Loucy (cell line): ENCODE data around the gene ZNF43.

Experiments used
- CTCF ChIP-seq: fragments of 200-600 bp; sonication (generic); conservative IDR thresholded peaks from 2 replicates; pipeline ENCODE4 v1.5.1; 2014; ENCODE audit warnings: mild to moderate bottlenecking, antibody characterized with exemption, low read length
- EZH2phosphoT487 ChIP-seq: fragments of 200-600 bp; IDR thresholded peaks from 2 replicates; pipeline ENCODE4 v1.6.1; 2018; ENCODE audit warnings: antibody characterized with exemption, mild to moderate bottlenecking, moderate library complexity, borderline replicate concordance

DNA sequence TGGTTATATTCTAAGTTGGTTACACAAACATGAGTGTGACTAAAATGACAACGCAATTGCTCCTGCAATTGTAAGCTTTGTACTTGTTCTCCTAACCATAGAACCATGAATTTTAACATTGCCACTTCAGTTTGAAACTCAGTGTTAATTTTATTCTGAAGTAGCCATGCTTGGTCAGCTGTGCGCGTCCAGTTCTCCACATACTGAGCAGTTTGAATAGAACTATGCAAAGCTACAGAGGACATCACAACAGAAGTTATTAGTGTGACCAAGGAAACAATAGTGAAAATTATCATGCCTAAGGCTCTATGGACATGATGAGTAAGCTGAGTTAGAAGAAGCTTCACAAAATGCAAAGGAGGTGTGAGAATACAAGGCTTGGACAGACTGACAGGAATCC, 49.0 kb downstream of the ZNF43 start:
- TF ChIP-seq CTCF (no peak), EZH2phosphoT487 (no peak)
